GM19238 (cell line): ENCODE measurements around the gene ARHGAP42.
"Not testable (repeated sequence)": the region's sequence is repeated elsewhere in the genome, so short reads cannot be mapped to it uniquely, and the experiment has no call there.

ENCODE experiments used
- DNase-seq: peaks from one replicate; pipeline ENCODE4 v3.0.0; 2011; ENCODE audit warnings: low spot score; ENCODE audit not compliant: insufficient read length

The ARHGAP42 gene

DNA sequence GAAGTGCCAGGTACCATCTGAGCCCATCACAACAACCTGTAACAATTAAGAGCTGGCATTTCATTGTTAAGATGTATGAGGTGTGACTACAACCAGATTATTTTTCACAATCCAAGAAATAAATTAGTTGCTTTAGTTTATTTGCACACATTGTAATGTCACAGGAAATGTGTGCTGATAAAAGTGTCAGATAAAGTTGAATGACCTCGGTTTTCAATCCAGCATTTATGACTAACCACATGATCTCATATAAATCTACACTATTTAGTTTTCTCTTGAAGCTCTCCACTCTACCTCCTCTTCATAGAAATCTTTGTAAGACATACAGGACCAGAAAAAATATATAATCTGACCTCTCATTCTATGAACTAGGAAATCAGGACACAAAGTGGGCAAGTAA is 276.3 kb downstream of the ARHGAP42 start:
- no peak for DNase-seq

DNA sequence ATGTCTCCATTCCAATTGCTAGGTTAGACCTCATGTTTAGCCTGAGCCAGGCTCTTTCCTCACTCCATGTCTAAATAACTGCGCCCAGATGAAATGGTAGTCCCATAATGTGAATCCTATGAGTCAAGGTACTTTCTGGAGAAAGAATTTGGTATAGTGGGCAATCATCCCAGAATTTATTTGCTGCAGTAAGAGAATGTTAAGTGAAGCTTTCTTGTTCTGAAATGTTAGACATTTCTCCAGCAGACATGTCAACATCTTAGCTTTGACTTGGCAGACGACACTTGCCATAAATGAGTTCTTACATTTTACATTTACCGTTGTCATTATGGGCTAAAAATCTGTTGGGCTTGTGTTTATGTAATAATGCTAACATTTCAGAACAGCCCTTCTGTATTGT is 277.3 kb downstream of the ARHGAP42 start:
- no peak for DNase-seq

DNA sequence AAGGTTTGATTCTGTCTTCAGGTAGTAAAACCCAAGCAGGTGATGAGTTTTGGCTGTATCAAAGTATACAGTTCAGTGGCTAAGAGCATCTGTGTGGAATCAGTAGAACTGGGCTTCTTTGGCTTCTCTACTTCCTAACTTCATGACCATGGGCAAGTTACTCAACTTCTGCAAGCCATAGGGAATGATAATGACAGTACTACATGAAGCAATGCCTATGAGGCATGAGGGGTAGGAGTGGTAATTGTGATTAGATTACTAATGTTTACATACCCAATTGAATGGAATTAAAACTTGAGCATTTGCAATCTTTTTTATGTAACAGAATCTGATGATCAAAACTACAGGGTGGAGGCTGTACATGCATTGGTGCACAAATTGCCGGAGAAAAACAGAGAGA is 278.3 kb downstream of the ARHGAP42 start:
- no peak for DNase-seq

DNA sequence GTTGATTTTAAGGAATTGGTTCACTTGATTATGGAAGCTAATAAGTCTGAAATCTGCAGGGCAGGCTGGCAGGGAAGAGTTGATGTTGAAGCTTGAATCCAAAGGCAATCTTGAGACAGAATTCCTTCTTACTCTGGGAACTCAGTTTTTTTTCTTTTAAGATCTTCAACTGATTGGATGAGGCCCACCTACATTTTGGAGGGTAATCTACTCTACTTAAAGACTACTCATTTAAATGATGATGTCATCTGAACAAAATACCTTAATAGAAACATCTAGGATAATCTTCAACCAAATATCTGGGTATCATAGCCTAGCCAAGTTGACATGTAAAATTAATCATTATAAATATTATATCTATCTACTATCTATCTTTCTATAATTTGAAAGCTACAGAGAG is 279.3 kb downstream of the ARHGAP42 start:
- DNase-seq, result no peak

DNA sequence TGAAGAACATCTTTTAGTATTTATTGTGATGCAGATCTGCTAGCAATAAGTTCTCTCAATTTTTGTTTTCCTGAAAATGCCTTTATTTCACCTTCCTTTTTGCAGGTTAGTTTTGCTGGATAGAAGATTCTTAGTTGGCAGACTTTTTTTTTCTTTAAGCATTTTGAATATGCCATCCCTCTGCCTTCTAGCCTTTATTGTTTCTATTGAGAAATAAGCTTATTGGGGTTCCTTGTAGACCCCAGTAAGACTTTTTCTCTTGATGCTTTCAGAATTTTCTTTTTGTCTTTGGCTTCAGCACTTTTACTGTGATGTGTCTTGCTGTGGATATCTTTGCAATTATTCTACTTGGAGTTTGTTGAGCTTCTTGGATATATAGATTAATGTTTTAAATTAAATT is 281.9 kb downstream of the ARHGAP42 start:
- no peak for DNase-seq

DNA sequence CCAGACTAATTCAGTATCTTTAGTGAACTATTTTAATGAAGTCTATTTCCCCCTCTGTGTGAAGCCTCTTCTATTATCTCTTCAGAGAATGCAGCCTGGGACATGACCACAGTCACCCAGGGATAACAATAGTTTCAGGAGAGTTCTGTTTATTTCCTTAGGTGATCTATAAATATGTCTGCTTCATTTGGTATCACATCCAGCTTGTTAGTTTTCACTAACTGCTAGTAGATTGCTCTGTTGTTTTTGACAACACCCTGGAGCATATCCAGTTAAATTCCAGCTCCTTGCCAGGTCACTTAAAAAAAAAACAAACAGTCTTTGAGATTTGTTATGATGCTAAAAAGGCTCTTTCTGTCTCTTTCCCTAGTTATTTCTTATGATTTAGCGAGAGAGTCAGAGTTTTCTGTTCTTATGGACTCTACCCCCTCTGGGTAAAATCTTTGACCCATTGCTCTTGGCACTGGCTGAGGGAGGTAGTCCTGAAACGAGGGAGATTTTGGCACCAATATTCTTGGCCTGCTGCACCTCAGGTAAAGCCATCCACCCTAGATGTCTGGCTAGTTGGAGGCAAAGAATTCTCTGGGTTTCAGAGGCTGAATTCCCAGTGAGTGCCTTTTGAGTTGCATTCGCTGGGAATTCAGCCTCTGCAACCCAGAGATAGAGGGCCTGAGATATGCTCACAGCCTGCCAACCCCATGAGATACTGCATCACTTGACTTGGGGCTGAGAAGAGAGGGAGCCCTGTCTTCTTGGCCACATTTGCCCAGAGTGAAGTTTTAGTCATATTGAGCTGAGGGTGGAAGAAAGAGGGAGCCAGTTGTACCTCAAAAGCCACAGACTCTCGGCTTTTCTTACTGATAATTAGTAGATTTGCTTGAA is 283.4 kb downstream of the ARHGAP42 start:
- DNase-seq, result no peak

DNA sequence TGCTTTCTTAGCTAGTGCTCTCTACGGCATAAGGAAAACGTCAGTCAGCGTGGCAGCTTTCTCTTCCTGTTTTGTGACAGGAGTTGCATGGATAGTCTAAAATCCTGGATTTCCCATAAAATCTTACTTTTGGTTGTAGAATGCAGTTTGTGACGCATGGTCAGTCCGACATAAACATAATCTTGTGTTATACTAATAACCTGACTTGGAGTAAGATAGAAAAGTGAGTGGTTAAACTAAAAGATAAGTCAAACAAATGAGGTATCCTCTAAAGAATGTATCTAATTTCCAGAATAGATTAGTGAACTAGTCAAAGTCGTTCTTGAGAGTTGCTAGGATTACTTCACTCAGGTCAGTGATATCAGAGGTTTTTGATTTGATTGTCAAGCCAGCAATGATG is 285.0 kb downstream of the ARHGAP42 start:
- DNase-seq, result no peak

DNA sequence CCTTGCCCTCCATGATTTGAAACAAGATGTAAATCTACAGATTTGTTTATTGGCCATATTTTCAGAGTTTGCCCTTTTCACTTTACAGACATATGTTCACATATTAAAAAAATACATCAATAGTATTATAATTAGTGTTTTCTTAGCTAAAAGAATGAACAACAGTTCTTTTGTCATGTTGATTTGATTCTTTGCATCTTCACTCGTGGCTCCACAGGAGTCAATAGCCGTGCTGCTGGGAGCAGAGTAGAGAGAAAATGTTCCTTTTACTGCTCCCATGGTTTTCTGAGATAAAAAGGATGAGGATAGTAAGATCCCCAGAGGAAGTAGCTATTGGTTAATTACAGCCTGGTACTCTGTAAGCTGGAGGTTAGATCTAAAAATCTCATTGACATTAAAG is 291.4 kb downstream of the ARHGAP42 start:
- DNase-seq, result no peak

DNA sequence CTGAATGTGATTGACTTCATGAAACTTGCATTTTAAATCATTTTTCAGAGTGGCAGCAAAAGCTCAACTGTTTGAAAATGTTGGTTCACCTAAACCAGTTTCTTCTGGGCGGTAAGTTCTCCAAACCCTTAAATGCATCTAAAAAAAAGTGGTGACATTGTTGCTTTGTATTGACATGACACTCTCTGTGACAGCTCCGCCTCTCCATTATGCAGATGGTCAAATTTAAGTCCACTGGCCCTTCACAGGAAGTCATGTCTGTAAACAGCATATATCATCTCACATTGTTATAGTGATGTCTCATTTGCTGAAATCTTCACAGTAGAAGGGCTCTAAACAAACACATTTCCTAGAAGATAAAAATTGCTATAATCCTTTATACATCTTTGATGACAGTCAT is 291.9 kb downstream of the ARHGAP42 start:
- DNase-seq, result no peak

DNA sequence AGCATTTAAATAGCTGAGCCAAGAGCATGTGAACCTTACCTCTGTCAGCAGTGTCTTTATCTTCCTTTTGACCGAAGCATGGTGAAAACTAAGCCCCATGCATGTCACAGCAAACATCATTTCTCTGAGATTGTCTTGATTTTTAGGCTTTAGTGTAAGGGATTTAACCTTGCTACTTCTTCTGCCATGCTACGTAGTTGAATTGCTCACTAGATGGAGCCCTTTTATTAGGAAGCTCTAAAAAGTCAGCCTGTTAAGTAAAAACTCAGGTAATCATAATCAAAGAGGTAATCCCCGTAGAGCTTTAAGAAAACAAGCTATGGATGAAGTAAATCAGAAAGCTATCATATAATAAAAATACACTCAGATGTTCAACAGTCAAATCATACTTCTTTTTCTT is 293.1 kb downstream of the ARHGAP42 start:
- no peak for DNase-seq

DNA sequence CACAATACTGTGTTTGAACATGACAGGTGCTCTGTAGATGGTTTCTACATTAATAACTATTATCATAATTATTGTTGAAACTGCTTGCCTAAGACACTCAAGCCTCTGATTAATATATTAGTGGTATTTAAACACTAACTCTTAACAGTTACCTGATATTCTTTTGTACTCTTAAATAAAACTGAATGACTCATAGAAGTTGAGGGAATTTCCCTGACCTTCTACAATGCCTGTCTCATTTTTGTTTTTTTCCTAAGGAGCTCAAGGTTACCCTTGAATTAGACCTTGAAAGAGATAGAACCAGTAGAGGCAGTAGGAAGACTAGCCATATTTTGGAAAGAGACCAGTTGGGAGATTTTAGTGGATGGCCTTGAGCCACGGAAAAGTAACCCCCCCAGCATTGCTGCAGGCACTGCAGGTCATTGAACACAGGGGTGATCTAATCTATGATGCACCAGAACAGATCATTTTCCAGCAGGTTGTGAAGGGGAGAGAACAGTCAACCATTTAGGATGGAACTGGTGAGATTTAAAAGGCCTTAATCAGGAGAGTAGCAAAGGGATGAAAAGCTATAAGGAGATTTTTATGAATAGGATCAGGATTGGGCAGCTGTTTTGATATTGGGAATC is 294.2 kb downstream of the ARHGAP42 start:
- DNase-seq, result no peak

DNA sequence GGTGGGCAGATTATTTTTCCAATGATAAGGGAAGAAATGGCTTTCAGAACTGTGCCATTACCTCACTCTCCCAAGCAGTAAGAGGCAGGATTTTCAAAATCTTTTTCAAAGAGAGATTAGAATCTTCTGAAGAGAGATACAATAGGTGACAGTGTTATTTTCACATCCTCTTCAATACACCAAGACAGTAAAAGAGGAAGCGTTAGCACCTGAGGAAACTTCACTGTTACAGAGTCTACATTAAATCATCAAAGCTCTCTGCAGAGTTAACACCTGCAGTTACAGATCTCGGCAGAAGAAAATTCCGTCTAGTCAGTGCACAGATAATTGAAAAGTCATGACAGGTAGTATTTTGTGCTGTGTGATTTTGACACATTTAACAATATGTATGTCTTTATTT is 297.6 kb downstream of the ARHGAP42 start:
- no peak for DNase-seq

DNA sequence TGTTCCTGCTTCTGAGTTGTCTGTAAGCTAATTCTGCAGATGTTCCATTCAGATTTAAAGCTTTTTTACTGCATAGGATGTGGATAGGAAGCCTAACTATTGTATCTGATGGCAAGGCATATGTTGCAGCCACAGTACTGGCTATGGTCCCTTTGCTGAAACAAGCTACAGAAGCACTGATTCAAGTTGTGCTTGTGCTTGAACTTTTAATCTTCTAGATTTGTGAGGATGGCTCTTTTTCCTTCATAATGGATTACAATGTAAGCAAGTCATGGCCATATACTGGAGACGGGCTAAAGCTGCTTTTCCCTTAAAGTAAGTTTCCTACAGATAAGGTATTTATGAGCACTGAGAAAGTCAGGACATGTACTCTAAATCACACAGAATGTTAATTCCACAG is 303.8 kb downstream of the ARHGAP42 start:
- DNase-seq, result no peak

DNA sequence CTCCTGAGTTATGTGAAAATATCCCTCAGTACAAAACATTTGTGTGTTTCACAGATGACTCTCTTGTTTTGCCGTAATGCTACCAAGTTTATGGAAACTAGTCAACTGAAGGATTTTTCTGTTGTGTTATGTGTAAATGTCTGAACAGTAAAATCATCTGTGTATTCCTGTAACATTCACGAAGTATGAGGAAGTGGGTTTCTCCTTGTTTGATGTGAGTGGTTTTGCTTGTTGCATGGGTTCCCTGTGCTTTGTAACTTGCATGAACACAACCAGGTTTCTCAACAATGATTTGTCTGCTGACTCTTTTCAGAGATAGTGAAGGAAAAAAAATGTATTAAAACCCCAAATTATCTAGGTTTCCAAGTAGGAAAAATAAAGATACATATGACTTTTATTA is 304.5 kb downstream of the ARHGAP42 start:
- DNase-seq, result no peak

DNA sequence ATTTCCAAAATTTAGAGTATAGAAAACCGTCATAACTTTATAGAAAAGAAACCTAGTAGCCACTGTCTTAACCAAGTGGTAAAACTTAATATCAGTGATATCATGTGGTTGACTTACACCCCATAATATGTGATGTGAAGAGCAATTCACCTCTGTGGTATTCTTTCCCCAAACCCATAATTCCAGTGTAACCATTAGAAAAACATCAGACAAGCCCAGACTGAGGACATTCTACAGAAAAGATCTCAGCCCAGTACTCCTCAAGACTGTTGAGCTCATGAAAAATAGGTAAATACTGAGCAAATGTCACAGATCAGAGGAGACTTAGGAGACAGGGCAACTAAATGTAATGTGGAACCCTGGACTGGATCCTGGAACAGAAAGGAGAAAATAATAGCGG is 307.9 kb downstream of the ARHGAP42 start:
- no peak for DNase-seq

DNA sequence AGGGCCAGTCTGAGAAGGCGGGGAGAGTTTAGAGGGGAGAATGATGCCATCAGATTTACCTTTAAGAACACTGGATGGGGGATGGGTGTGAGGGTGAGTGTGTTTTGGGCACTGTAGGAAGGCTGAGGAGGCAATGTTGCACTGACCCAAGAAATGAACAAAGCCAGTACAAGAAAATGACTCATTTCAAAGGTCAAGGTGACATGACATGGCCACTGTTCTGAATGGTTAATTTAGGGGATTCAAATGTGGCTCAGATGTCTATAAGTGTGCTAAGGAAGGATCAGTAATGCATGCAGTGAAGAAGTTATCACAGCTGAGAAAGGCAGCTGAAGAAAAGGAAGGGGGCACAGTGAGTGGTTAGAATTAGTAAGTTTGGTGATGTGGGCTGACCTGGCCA is 312.7 kb downstream of the ARHGAP42 start:
- no peak for DNase-seq

DNA sequence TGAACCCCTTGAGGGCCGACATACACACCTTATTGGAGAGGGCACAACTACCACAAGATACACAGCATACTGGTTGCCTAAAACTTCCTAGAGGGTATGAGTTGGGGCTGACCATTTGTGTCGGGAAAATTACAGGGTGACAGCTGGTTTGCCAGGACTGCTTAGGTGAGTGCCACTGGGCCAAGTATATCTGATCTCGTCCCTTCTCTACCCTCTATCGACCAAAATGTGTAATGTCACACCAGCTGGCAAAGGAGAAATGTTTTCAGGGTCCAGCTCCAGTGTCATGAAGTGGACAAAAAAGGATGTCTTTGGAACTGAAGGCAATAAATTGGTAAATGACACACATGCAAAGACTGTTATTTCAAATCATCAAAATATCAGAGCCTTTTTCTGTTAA is 316.4 kb downstream of the ARHGAP42 start:
- DNase-seq, result no peak

DNA sequence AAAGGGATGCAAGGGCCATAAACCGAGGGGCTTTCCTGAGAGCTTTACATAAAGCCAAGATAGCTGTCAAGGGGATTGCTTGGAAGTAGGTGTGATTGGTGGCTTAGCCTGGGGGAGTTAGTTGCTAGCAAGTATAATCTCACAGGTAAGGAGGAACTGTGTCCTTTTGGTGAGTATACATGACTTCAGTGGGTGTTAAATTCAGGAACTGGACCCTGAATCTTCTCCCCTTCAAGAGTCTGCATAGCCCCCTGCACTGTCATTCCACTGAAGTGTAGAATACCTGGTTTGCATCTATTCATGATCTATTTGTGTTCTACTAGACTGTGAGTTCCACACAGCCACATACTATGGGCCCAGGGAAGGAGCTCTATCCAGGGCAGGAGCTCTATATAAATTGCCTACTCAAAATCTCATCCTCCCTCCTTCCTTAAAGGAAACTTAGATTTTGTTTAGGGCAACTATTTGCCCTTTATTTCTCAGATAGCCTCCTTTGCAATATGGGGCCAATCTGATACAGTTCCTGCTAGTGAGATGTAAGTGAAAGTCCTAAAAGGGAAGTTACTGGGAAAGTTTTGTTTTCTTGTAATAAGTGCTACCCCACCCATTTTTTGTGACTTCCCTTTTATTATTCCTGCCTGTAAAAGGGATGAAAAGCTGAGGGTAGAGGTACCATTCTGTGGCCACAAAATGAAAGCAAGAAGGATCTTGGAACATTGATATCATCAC is 322.0 kb downstream of the ARHGAP42 start:
- no peak for DNase-seq

DNA sequence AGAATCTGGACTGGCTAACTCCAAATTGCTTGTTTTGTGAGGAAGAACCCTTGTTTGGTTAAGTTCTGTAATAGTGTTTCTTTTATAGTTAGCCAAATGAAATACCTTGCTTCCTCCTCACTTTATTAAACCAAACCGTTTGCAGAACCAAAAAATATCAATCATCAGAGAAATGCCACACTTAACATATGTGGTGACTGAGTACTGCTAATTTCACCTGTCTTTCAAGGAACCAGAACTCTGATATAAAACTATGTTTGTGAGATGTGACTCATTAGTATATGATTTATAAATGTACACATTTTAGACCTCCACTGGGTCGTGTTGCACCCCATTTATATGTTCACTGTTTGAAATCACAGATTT is 322.6 kb downstream of the ARHGAP42 start:
- no peak for DNase-seq

DNA sequence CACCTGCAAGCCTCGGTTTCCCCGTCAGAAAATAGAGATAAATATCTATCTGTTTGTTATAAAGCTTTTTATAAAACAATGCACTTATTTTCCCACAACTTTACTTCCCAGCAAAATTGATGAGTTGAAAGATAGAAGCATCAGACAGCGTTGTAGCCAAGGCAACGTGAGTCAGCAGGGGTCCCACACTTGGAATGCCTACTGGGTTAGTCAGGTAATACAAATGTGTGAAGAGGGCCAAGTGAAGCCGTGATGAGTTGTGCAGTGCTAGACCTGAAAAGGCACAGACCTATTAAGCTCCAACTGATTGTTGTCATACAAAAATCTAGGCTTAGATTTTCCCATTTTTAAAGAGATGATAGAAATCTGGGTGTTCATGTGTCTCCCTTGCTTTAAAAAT is 323.8 kb downstream of the ARHGAP42 start:
- DNase-seq, result no peak

DNA sequence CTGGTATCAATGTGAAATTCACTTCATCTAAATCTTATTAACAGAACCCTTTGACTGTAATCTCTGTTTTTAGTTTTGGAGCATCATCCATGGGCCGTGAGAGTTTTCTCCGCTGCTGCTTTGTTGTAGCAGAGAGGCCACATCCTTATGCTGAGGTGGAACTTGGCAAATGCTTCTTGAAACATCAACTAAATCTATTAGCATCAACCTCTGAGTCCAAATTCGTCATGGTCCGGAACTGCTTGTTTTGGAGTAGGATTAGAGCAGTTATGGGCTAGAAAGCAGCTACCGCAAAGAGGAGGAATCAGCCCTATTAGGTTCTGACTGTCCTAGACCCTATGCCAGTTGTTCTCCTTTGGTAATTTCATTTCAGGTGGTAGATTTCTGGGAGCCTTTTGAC is 324.8 kb downstream of the ARHGAP42 start:
- no peak for DNase-seq

DNA sequence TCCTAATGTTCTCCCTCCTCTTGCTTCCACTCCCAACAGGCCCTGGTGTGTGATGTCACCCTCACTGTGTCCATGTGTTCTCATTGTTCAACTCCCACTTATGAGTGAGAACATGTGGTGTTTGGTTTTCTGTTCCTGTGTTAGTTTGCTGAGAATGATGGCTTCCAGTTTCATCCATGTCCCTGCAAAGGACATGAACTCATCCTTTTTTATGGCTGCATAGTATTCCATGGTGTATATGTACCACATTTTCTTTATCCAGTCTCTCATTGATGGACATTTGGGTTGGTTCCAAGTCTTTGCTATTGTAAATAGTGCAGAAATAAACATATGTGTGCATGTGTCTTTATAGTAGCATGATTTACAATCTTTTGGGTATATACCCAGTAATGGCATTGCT is 326.6 kb downstream of the ARHGAP42 start:
- not testable (repeated sequence) for DNase-seq
